ENCODE measurements around the gene HIVEP3. TPM values are rescaled to one million over a fixed set of nuclear protein-coding genes. Genes with fewer than 3 reads are reported as not detected.

The HIVEP3 gene
- polyA plus RNA-seq, 1 of the 3 experiments (the other 2 are of a cell fraction), result 6.4 TPM

DNA sequence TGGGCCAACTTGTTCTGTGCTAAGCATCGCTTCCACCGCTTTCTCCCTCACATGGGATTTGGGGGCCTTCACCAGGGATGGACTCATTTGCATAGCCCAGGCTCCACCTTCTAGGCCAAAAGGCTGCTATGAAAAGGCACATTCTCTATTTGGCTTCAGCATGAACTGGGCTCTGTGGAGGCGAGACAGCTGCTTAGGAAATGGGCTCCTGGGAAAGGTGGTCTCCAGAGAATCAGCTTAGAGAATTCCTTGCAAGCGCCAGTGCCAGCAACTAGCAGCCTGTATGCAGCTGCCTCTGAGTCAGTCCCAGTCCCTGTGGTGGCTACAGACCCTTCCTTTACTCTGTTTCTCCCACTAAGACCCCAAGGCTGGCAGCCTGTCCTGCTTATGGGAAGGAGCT lies 214.5 kb downstream of the HIVEP3 start:
- Histone ChIP-seq H3K9me2 (no peaks in the 10 kb centered on the region), H3K27ac (ENCODE audit: low read depth in 2 of 2, low read length in 1 of 2) (no peak overlapping the region), H3K9me3 (no peaks in the 10 kb centered on the region), H3K27me3 (ENCODE audit: insufficient read depth) (no peaks in the 10 kb centered on the region), H4K20me1 (ENCODE audit: insufficient read depth) (no peaks in the 10 kb centered on the region), H3F3A (replicated peaks; ENCODE audit: insufficient read depth) (no peaks in the 10 kb centered on the region), H3K4me2 (no peak overlapping the region), H3K36me3 (replicated peaks in 1 of 2; ENCODE audit: control insufficient read depth in 1 of 2, insufficient read depth in 2 of 2, low read length in 1 of 2) (no peaks in the 10 kb centered on the region), H3K9ac (no peak overlapping the region), H3K79me2 (ENCODE audit: insufficient read depth) (no peaks in the 10 kb centered on the region), H3K4me1 (ENCODE audit: control insufficient read depth in 1 of 2, insufficient read depth in 2 of 2, low read depth in 1 of 2, low read length in 1 of 2) (peaks cover 0 to 15% of the 10 kb centered on the region in 2 experiments; a peak in 1 of 4 replicates), H2AFZ (ENCODE audit: low read depth) (no peak overlapping the region), H3K4me3 (ENCODE audit: low read depth in 2 of 2, low read length in 1 of 2) (no peak overlapping the region)
- ChIA-PET POLR2A (no interaction called here), CTCF (interaction anchor here (1.6 kb wide), 1 partner anchor 130 kb away, joined by 7 read pairs; no protein-coding TSS in a partner anchor)
- DNase-seq, result no peak
- WGBS (ENCODE audit: low lambda C conversion rate), result 100% methylated on average over 4 of the region's 4 CpGs
- TF ChIP-seq POLR2AphosphoS5 (IDR thresholded peaks at IDR 0.05; ENCODE audit: low read depth, low read length) (no peak), USF1 (IDR thresholded peaks at IDR 0.05; ENCODE audit: borderline replicate concordance, low read depth) (no peak), EZH2phosphoT487 (IDR thresholded peaks at IDR 0.05; ENCODE audit: borderline replicate concordance, low read depth) (no peak), RFX5 (IDR thresholded peaks at IDR 0.05; ENCODE audit: low read length) (no peak), FOXJ3 (CRISPR knock-in tag; IDR thresholded peaks at IDR 0.05) (no peak)
- TF ChIP-seq, protein P1, sequence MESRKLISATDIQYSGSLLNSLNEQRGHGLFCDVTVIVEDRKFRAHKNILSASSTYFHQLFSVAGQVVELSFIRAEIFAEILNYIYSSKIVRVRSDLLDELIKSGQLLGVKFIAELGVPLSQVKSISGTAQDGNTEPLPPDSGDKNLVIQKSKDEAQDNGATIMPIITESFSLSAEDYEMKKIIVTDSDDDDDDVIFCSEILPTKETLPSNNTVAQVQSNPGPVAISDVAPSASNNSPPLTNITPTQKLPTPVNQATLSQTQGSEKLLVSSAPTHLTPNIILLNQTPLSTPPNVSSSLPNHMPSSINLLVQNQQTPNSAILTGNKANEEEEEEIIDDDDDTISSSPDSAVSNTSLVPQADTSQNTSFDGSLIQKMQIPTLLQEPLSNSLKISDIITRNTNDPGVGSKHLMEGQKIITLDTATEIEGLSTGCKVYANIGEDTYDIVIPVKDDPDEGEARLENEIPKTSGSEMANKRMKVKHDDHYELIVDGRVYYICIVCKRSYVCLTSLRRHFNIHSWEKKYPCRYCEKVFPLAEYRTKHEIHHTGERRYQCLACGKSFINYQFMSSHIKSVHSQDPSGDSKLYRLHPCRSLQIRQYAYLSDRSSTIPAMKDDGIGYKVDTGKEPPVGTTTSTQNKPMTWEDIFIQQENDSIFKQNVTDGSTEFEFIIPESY (IDR thresholded peaks at IDR 0.05; ENCODE audit: borderline replicate concordance, low read depth), result no peak

- Histone ChIP-seq H3K4me1 (ENCODE audit: control insufficient read depth in 1 of 2, insufficient read depth in 2 of 2, low read depth in 1 of 2, low read length in 1 of 2) (peaks cover 0 to 15% of the 10 kb centered on the region in 2 experiments; a peak in 1 of 4 replicates), H3K4me3 (ENCODE audit: low read depth in 2 of 2, low read length in 1 of 2) (no peak overlapping the region), H3K79me2 (ENCODE audit: insufficient read depth) (no peaks in the 10 kb centered on the region), H3K9me2 (no peaks in the 10 kb centered on the region), H3K27me3 (ENCODE audit: insufficient read depth) (no peaks in the 10 kb centered on the region), H3K27ac (ENCODE audit: low read depth in 2 of 2, low read length in 1 of 2) (no peak overlapping the region), H2AFZ (ENCODE audit: low read depth) (no peak overlapping the region), H3F3A (replicated peaks; ENCODE audit: insufficient read depth) (no peaks in the 10 kb centered on the region), H3K9ac (no peak overlapping the region), H3K4me2 (no peak overlapping the region), H3K9me3 (no peaks in the 10 kb centered on the region), H4K20me1 (ENCODE audit: insufficient read depth) (no peaks in the 10 kb centered on the region), H3K36me3 (replicated peaks in 1 of 2; ENCODE audit: control insufficient read depth in 1 of 2, insufficient read depth in 2 of 2, low read length in 1 of 2) (no peaks in the 10 kb centered on the region)
- ChIA-PET POLR2A (no interaction called here), CTCF (no interaction called here)
- TF ChIP-seq RFX5 (IDR thresholded peaks at IDR 0.05; ENCODE audit: low read length) (no peak), RCOR1 (IDR thresholded peaks at IDR 0.05; ENCODE audit: low read length) (no peak), NFIC (IDR thresholded peaks at IDR 0.05; ENCODE audit: borderline replicate concordance) (no peak)
- WGBS (ENCODE audit: low lambda C conversion rate), result 61% methylated on average over 4 of the region's 4 CpGs
- no peak for DNase-seq
These were observed 216.0 kb downstream of the HIVEP3 start for GRCh38 chr1:41702771-41703170.
